NT2/D1 (cell line): ENCODE measurements around the gene AKT1.

Source experiments
- DNase-seq: peaks from one replicate; pipeline ENCODE4 v3.0.0-alpha.2; 2011; ENCODE audit warnings: low read depth, low spot score
- H3K27me3 ChIP-seq: 2 replicates; pipeline ENCODE4 v1.6.0; 2011; ENCODE audit warnings: mild to moderate bottlenecking; ENCODE audit not compliant: insufficient read length, insufficient read depth
- H3K36me3 ChIP-seq: 2 replicates; pipeline ENCODE4 v1.6.1; 2011; ENCODE audit warnings: mild to moderate bottlenecking, low read length, mixed read lengths; ENCODE audit not compliant: insufficient read depth, insufficient read length
- H3K4me1 ChIP-seq: 2 replicates; pipeline ENCODE4 v1.5.1; 2011; ENCODE audit not compliant: insufficient read depth, insufficient read length
- H3K4me3 ChIP-seq: 2 replicates; pipeline ENCODE4 v1.5.1; 2011; ENCODE audit warnings: low read depth; ENCODE audit not compliant: insufficient read length
- H3K9ac ChIP-seq: 2 replicates; pipeline ENCODE4 v1.6.0; 2011; ENCODE audit warnings: low read depth; ENCODE audit not compliant: insufficient read length
- H3K9me3 ChIP-seq: 2 replicates; pipeline ENCODE4 v1.5.1; 2011; ENCODE audit warnings: mild to moderate bottlenecking, low read length; ENCODE audit not compliant: insufficient read depth
- SUZ12 ChIP-seq: IDR thresholded peaks from 2 replicates; pipeline ENCODE4 v1.6.1; 2011; ENCODE audit not compliant: insufficient read length, insufficient read depth; ENCODE audit errors: extremely low read depth
- YY1 ChIP-seq: IDR thresholded peaks from 2 replicates; pipeline ENCODE4 v1.6.1; 2011; ENCODE audit not compliant: insufficient read length, insufficient read depth
- ZNF274 ChIP-seq: IDR thresholded peaks from 2 replicates; pipeline ENCODE4 v1.6.1; 2011; ENCODE audit warnings: mild to moderate bottlenecking, low read depth, low read length

AKT1 gene

DNA sequence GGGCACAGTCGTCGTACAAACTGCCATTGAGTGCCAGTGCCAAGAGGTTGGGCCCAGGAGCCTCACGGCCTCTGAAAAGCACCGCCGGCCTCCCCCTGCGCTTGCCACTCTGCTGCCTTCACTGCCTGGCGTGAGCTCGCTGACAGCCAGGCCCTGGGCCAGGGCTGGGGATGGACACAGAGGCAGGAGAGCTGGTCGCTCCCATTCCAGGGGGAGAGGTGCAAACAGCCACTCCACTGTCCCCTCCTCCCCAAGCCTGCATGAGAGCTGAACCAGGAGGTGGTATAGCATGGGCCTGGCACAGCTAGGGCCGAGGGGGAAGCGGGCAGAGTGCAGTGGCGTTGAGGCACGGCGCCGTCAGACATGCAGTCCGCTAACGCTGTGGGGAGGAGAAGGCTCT lies 66.9 kb downstream of the AKT1 start:
- no peak for DNase-seq
- no peaks in the 10 kb centered on the region for H3K9me3 ChIP-seq
- TF ChIP-seq YY1 (no peak), ZNF274 (no peak), SUZ12 (no peak)
- H3K27me3 ChIP-seq = no peaks in the 10 kb centered on the region
- H3K4me1 ChIP-seq = peaks cover 12% of the 10 kb centered on the region
- no peaks in the 10 kb centered on the region for H3K36me3 ChIP-seq
- no peak overlapping the region for H3K4me3 ChIP-seq
- H3K9ac ChIP-seq = no peak overlapping the region

DNA sequence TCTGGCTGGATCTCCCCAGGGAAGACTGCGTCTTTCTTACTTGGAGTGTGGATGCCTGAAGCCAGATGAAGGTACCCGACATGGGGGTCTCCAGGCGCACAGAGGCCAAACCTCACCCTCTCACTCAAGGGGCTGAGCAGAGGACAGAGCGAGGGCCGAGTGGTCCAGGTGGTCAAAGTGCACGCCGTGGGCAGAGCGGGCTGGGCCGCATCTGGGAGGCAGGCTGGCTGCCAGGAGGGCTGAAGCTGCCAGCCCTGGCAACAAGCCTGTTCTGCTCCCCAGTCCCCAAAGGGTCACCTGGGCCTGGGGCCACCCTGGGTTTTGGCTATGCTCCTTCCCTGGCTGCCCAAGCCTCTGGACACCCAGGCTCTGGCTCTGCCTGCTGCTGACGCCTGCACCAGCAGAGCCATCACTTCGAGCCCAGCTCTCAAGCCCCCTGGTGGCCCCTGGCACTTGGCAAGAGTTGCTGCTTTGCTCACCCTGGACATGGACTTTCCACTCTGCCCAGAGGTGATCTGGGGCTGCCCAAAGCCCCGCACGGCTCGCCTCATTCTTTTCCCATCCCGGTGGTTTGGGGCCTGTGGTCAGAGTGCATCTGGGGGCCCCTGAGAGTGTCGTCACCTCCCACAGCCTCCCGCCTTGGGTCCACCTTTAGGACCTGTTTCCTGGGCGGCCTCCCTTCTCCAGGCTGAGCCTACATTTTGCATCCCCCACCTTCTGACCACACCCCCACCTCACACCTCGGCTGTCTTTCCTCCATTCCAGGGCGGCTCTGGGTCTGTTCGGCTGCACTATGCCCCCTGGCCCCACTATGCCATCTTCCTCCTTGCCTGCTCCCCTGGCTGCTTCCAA lies 68.7 kb downstream of the AKT1 start:
- no peak overlapping the region for H3K9ac ChIP-seq
- TF ChIP-seq YY1 (no peak), ZNF274 (no peak), SUZ12 (no peak)
- no peaks in the 10 kb centered on the region for H3K9me3 ChIP-seq
- H3K36me3 ChIP-seq = peaks cover 2% of the 10 kb centered on the region
- no peak for DNase-seq
- H3K4me3 ChIP-seq = no peak overlapping the region
- H3K27me3 ChIP-seq = no peaks in the 10 kb centered on the region
- H3K4me1 ChIP-seq = peaks cover 18% of the 10 kb centered on the region

DNA sequence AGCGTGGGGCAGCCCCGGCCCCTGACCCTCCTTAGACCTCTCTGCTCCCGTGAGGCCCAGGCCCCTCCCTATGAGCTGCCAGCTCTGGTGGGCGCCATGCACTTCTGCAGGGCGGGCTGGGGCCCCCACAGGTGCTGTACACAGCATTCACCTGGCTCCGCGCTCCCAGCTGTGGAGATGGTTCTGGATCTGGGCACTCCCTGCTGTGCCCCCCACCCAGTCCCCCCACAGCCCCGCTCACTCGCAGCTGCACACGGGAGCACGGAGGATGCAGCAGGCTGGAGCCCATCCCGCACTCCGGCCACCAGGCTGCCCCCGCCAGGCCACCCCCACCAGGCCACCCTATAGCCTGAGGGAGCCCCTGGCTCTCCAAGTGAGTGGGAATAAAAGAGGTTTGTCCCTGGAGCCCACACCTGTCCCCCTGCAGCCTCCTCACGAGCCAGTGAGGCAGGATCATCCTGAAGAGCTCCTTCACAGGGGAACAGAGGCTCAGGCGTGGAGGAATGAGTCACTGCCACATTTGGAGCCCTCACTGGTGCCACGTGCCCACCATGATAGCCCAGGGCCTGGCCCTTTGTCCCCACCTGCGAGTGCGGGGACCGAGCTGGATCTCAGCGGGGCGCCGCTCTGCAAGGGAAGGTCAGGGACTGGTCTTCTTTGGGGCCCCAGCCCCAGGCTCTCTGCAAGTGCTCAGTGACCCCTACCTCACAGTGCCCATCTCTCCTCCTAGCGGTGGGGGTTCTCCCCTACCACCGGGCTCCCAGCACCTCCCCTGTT lies 69.6 kb downstream of the AKT1 start:
- Histone ChIP-seq H3K27me3 (no peaks in the 10 kb centered on the region), H3K9me3 (no peaks in the 10 kb centered on the region), H3K4me3 (no peak overlapping the region), H3K4me1 (peaks cover 18% of the 10 kb centered on the region), H3K9ac (no peak overlapping the region), H3K36me3 (peaks cover 9% of the 10 kb centered on the region)
- no peak for DNase-seq
- TF ChIP-seq SUZ12 = no peak
- no peak for TF ChIP-seq ZNF274
- TF ChIP-seq YY1 = no peak

DNA sequence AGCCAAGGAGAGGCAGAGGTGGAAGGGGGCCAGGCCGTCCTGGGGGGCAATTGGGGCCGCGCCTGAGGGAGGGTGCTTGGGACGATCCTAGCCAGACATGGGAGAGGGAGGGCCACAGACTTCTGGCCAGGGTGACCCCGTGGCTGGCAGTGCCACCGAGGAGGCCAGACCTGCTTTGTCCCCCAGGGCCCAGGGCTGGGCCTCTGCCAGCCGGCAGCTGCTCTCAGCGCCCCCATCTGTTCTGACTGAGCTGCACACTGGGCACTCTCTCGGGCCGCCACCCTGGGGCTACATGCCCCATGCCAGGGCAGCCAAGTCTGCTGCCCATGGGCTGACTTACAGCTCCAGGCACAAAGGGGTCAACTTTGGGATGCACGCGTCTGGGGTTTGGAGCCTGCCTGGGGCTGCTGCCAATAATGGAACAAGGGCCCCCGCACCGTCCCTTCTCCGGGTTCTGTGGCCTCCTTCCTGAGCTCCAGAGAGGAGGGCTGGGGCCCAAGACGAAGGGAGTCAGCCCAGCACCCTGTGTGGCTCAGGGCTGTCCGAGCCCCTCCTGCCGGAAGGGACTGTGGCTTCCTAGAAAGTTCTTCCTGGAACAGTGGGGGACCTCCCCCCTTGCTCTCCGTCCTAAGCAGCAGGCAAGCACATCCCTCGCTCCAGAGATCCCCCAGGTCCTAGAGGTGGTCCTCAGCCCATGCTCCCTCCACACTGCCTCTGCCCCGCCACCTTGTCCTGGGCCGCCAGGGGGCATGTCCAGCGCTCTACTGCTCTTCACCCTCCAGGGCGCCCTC lies 70.4 kb downstream of the AKT1 start:
- no peaks in the 10 kb centered on the region for H3K9me3 ChIP-seq
- peak overlapping the region; percentile 54 for H3K4me3 ChIP-seq
- H3K9ac ChIP-seq = peak overlapping the region; percentile 72
- TF ChIP-seq ZNF274 (no peak), SUZ12 (no peak), YY1 (no peak)
- no peak for DNase-seq
- peaks cover 9% of the 10 kb centered on the region for H3K36me3 ChIP-seq
- H3K4me1 ChIP-seq = peaks cover 18% of the 10 kb centered on the region
- no peaks in the 10 kb centered on the region for H3K27me3 ChIP-seq

DNA sequence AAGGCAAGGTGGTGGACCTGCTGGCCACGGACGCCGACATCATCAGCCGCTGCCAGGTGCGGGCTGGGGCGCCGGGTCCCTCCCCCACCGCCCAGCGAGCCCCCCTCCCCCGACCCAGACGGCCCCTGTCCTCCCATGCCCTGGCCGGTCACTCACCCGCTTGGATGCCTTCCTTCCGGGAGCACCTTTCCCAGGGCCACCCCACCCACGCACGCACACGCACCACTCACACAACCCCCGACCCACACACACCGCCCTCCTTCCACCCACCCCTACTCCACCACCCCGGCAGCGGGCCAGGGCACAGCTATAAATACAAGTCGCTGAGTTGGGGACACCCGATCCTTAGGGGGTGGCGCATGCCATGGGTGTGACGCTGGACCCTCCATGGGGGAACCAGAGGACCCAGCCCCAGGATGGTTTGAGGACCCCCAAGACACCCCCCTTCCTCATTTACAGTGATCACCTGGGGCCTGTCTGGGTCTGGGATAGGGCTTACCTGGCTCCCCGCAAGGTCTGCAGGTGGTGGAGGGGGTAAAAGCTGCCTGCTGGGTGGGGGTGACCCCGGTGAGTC lies 71.1 kb downstream of the AKT1 start:
- DNase-seq = no peak
- Histone ChIP-seq H3K9me3 (no peaks in the 10 kb centered on the region), H3K27me3 (no peaks in the 10 kb centered on the region), H3K9ac (peak overlapping the region; percentile 72), H3K4me1 (peaks cover 18% of the 10 kb centered on the region), H3K36me3 (peaks cover 16% of the 10 kb centered on the region), H3K4me3 (peak overlapping the region; percentile 54)
- no peak for TF ChIP-seq ZNF274
- no peak for TF ChIP-seq SUZ12

DNA sequence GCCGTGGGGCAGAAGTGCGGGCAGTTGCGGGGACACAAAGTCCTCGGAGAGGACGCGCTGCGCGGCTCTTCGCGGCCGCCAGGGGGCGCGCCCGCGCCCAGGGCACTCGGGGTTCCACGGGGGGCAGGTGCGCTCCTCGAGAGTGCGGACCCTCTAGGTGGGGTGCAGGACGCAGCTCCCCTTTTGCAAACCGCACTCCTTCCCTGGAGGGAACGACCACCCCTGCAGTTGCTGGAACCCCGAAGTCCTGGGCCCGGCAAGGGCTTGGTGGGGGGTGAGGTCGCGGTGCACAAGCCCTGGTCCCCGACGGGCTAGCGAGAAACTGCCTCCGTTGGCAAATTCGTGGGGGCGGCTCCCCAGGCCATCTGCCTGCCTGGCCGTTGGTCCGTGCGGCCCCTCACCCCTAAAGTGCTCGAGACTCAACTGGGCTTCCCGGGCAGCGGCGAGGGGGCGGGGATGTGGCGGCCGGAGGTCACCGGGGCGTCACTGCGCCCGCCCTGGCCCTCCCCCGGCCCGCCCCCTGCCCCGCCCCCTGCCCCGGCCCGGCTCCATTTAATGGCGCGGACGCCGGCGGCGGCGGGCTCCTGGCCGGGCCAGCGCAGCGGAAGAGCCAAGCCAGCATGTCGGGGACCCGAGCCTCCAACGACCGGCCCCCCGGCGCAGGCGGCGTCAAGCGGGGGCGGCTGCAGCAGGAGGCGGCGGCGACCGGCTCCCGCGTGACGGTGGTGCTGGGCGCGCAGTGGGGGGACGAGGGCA lies 71.7 kb downstream of the AKT1 start, which contains the start of gene ADSS1:
Gene ADSS1 (plus strand): TSS at position 579 of the 756 bp plus-strand sequence. CDS start 42 bp downstream, at position 621.
- Histone ChIP-seq H3K9ac (peak within 1 kb of the TSS; percentile 72), H3K4me1 (peaks cover 18% of the 10 kb centered on the region), H3K9me3 (no peaks in the 10 kb centered on the region), H3K36me3 (peaks cover 23% of the 10 kb centered on the region), H3K4me3 (peak within 1 kb of the TSS; percentile 54), H3K27me3 (no peaks in the 10 kb centered on the region)
- no peak for DNase-seq
- TF ChIP-seq ZNF274 (no peak), SUZ12 (no peak), YY1 (no peak)
